ENCODE measurements around the gene PRDM15.

The PRDM15 gene

DNA sequence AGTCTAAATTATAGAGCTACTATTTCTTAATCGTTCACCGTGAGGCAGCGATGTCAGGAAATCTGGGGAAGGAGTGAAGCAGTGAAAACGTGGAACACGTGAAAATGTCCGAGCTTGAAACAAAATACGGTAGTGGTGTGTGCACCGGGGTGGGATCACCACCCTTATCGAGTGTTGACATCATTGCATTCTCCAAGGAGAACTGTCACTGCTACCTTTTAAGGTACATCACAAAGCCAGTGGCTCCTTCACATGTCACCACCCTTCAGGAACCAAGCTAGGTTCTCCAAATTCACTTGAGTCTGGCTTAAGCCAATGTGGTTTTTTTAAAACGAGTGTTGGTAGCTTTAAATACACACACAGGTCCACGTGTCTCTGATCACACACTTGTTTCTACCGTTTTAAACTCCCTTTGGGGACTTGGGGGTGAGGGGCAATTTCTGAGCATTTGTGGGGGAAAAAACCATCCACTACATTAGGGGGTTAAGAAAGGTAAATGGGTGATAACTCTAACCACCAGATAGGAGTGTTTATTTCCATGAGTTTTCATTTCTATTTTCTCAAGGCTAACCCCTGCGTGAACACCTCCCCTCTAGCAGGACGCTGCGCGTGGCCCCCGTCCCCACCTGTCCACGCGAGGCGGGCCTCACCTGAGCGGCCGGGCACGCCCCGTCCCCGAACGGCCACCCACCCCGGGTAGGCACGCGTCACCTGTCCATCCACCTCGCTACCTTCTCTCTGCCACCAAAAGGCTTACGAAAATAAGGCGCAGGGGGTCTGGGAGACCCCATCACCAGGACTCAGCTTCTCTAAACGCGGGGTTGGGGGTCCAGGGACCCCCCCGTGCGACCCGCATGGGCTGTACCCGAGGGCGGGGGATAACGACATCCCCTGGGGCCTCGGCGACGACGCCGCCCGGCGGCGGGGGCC is 978 bp downstream of the PRDM15 start:
- peak overlapping the region; percentile 87 for H3K4me3 ChIP-seq (ENCODE audit: low read depth, low read length)
- TF ChIP-seq CTCF (IDR thresholded peaks at IDR 0.05; ENCODE audit: borderline replicate concordance, insufficient read depth, low read depth, low read length) = no peak

DNA sequence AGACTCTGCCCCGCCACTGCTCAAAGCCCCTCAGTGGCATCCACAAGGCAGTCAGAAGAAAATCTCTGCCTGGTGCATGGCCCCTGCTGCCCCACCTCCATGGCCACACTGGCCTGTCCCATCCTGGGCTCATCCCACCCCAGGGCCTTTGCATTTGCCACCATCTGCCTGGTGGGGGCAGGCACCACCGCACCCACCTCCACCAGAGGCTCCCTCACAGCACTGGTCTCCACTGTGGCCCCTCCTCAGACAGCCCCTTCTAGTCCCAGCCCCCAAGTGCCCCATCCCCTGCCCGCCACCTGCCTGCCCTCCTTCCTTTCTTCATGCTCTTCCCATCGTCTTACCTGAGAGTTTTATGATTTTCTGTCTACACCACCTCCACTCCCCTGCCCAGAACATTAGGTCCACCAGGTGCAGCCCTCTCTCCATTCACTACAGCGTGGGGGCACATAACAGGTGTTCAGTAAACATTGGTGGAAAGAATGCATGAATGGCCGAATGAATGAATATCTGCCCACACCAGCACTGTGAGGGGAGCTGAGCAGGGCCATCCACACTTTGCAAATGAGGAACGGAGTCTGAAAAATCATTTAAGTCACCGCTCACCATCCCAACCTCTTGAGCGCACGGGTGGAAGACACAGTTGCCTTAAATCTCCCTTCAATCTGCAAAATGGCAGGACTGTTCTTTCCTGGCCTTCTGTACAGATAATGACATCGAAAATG is 2.1 kb downstream of the PRDM15 start:
- 0 out of 2 replicates have a peak, but pooled peaks have one; percentile 4 for TF ChIP-seq CTCF (IDR thresholded peaks at IDR 0.05; ENCODE audit: borderline replicate concordance, insufficient read depth, low read depth, low read length)
- H3K4me3 ChIP-seq (ENCODE audit: low read depth, low read length) = peak overlapping the region; percentile 87

DNA sequence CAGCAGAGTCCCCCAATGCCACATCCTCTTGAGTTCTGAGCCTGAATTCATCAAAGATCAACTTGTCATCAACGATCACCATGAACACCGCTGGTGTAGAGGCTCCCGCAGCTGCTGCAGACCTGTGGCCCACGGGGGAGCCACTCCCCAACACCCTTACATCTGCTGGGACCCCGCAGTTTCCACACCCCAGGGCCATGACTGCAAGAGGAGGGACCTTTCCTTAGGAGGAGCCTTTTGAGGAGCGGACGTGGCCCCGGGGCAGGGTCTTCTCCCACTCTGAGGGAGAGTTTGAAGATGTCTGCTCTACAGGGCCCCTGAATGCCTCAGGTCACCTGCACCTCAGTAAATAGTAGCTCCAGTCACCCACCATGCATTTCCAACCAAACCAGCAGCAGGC is 2.7 kb downstream of the PRDM15 start:
- H3K4me3 ChIP-seq (ENCODE audit: low read depth, low read length) = no peak overlapping the region
- TF ChIP-seq CTCF (IDR thresholded peaks at IDR 0.05; ENCODE audit: borderline replicate concordance, insufficient read depth, low read depth, low read length) = no peak

DNA sequence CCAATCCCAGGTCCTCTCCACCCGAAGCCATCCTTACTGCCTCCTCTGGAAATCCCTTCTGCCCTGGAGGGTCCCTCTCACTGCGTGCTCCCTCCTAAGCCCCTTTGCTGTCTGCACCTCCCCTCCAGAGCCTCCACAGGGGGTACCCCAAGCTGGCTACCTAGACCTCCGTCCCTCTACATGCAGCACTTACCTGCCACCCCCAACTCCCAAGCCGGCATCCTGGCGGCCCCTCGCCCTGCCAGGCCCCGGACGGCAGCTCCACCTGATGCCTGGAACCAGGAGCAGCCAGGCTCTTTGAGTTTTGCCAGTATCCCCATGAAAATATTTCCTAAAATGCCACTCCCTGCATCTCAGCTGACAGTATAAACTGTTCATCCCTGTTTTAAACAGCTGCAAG is 4.1 kb downstream of the PRDM15 start:
- TF ChIP-seq CTCF (IDR thresholded peaks at IDR 0.05; ENCODE audit: borderline replicate concordance, insufficient read depth, low read depth, low read length) = no peak
- H3K4me3 ChIP-seq (ENCODE audit: low read depth, low read length) = no peak overlapping the region

- no peak for TF ChIP-seq CTCF (IDR thresholded peaks at IDR 0.05; ENCODE audit: borderline replicate concordance, insufficient read depth, low read depth, low read length)
- no peak overlapping the region for H3K4me3 ChIP-seq (ENCODE audit: low read depth, low read length)
Measured at GRCh38 chr21:41874611-41875010, 4.5 kb downstream of the PRDM15 start.

DNA sequence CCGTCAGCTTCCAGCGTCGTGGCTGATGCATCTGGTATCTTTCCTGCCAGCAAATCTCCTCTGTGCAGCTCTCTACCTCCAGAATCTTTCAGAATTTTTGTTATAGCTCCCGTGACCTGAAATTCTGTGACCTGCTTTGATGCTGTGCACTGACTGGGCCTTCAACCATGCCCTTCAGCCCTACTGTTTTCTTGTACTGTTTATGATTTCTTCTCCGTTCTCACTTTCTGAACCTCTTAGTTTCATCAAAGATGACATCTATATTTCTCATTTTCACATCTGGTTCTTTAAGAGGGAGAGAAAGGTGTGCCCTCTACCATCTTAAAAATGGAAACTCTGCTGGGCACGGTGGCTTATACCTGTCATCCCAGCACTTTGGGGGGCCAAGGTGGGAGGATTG is 5.7 kb downstream of the PRDM15 start:
- TF ChIP-seq CTCF (IDR thresholded peaks at IDR 0.05; ENCODE audit: borderline replicate concordance, insufficient read depth, low read depth, low read length) = no peak

More for the DNA sequence above, 5.7 kb downstream of the PRDM15 start:
- no peak overlapping the region for H3K4me3 ChIP-seq (ENCODE audit: low read depth, low read length)
